IPS DF 4.7 (cell line): ENCODE data around the gene OR2W3.

ENCODE experiments used
- DNase-seq: peaks from one replicate; pipeline ENCODE4 v3.0.0-alpha.2; 2013; ENCODE audit warnings: low spot score; ENCODE audit errors: extremely low read depth

Gene OR2W3

DNA sequence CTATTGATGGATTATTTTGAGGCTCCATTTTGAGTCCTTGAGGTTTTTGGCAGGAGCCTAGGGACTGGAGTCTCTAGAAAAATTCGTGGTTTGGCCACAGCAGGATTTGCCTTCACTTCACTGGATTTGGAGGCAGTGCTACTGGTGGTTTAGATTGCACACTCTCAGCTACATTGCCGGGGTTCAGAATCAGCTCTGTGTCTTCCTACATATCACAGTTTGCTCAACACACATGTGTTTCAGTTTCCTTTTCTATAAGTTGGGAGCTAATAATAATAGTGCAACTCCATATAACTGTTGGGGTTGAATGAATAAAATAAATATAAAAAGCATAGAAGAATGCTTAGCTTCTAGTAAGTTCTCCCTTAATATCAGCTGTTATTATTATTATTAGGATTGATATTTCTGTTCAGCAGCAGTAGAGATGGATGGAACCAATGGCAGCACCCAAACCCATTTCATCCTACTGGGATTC, at the start of gene OR2W3:
TSS of gene OR2W3 (plus strand) at position 425 of the 475 bp plus-strand sequence. CDS start at position 425, 0 bp downstream.
- no peak for DNase-seq

DNA sequence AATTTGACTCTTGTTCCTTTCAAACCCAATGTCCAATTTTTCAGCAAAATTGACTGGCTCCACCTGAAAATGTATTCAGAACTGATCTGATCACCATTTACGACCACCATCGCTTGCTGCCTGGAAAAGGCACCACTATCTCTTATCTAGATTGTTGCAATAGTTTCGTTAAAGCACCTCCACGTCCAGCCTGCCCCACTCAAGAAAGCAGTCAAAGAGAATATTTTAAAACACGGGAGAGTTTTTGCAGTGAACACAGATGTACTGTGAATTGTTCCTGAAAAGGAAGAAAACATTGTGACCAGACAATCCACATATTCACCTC, 49.7 kb upstream of the OR2W3 start:
- DNase-seq: no peak

DNA sequence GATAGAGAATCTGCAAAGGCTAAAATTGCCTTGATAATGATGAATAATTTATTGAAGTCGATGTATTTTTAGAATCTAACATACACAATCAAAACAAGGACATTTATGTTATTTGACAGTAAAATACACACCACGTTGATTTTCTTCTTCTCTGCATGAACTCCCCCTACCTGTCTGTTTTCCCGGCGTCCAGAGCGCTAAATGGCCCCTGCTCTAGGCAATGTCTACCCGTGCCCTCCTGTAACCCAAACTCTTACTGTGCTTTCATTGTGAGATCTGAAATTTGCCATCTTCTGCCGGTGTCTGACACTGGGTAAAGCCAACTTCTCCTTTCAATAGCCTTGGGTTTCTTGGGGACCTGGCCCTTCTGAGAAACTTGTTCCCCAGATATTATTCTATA, 47.0 kb upstream of the OR2W3 start:
- no peak for DNase-seq

DNA sequence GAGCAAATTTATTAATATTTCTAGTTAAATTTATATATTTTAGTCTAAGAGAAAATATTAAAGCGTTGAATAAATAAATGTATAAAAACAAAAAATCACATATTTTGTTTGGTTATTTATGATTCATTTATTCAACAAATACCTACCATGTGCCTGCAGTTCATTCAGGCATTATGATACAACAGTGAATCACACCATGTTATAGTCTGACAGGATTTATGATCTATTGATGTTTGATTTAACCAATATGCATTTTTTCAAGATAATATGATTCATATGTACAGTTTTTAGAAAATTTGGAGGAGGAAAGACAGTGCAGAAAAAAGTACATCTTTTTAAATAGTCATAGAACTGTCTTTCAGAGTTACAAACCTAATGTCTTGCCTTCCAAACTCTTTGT, 45.8 kb upstream of the OR2W3 start:
- no peak for DNase-seq

DNA sequence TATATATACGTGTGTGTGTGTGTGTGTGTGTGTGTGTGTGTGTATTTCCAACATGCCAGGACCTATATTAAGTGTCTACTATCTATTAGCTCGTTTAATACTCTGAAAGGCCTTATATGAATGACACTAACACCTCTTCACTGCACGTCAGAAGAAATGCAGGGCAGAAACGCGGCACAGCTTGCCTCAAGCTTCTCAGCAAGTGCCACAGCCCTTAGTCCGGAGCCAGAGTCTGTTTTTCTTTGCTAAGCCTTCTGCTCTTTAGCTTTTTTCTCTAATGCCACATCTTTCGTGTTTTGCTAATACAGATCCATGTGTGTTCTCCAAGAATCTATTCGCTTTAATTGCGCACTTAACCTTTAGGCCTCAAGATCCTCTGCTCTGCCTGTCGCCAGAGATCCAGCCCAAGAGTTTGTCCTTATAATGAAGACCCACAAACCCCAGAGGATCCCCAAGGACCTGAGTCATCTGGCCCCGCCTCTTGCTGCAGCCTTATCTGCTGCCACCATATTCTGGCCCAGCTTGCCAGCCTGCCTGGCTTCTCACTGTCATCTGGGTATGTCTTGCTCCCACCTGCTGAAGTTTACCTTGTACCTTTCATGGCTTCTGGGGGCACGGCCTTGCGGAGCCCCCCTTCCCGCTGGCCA, 40.4 kb upstream of the OR2W3 start:
- no peak for DNase-seq

DNA sequence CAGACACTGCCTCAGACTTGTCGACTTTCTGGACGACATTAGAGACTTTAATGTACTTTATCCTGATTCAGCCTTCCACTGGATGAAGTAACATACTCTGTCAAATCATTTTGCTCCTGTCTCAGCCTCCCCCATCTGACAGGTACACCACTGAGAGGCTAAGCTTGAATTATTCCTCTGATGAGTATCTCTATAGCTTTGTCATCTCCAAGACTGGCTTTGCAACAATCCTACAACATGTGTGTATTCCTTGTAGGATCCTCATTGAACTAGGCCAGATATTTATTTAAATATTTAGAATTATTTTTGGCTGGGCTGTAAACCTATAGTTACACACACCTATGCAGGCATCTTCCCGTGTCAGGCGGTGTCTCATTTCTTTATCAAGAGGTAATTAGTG, 39.5 kb upstream of the OR2W3 start:
- DNase-seq: no peak

GRCh38 chr1:247857069-247857984, 38.1 kb upstream of the OR2W3 start, which contains the start of gene TRIM58:
TRIM58 (plus strand) TSS chr1:247857187; CDS start chr1:247857247, 60 bp downstream.
- DNase-seq: no peak

- no peak for DNase-seq
These were observed 37.3 kb upstream of the OR2W3 start for GRCh38 chr1:247857985-247858619.

GRCh38 chr1:247862756-247863155, 32.6 kb upstream of the OR2W3 start:
- no peak for DNase-seq

DNA sequence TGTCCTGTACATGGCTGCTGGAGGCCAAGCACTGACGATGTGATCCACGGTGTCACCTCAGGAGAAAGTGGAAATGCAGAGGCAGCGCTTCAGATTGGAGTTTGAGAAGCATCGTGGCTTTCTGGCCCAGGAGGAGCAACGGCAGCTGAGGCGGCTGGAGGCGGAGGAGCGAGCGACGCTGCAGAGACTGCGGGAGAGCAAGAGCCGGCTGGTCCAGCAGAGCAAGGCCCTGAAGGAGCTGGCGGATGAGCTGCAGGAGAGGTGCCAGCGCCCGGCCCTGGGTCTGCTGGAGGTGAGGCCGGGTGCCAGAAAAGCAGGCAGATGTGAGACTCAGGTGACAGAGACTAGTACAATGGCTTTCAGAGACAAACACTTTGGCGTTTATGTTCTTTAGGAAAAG, 30.7 kb upstream of the OR2W3 start:
- DNase-seq: no peak

GRCh38 chr1:247865416-247865815, 30.0 kb upstream of the OR2W3 start:
- no peak for DNase-seq

- no peak for DNase-seq
These were observed 12.0 kb upstream of the OR2W3 start for GRCh38 chr1:247883346-247883745.

DNA sequence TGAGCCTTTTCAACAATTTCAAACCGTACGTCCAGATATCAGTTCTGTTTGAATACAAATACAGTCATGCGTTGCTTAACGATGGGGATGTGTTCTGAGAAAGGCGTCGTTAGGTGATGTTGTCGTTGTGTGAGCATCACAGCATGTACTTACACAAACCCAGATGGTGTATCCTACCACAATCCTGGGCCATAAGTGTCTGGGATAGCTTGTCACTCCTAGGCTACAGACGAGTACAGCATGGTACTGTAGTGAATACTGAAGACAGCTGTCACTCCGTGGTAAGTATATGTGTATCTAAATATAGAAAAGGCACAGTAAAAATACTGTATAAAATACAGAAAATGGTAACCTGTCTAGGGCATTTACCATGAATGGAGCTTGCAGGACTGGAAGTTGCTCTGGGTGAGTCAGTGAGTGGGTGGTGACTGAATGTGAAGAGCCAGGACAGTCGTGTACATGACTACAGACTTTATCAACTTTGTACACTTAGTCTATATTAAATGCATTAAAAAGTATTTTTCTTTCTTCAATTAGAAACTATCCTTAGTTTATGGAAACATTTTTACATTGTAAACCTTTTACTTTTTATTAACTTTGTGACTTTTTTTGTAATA, 10.5 kb upstream of the OR2W3 start:
- no peak for DNase-seq

DNA sequence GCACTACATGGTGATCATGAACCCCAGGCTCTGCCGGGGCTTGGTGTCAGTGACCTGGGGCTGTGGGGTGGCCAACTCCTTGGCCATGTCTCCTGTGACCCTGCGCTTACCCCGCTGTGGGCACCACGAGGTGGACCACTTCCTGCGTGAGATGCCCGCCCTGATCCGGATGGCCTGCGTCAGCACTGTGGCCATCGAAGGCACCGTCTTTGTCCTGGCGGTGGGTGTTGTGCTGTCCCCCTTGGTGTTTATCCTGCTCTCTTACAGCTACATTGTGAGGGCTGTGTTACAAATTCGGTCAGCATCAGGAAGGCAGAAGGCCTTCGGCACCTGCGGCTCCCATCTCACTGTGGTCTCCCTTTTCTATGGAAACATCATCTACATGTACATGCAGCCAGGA, 589 bp downstream of the OR2W3 start:
- DNase-seq: no peak

- no peak for DNase-seq
These were observed 8.7 kb downstream of the OR2W3 start for GRCh38 chr1:247904122-247904521.

DNA sequence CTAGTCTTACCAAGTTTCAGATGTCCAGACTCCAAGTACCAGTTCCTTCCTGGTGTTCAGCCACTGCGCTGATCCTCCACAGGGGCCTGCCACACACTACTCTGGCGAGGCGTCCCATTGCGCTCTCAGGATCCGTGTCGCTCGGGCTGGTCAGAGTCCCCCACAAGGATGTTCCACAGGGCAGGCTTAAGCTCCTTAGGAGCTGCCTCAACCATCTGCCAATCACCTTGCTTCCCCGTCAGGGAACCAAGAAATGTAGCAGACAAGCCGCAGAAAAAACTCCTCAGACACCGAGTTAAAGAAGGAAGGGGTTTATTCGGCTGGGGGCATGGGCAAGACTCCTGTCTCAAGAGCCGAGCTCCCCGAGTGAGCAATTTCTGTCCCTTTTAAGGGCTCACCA, 9.8 kb downstream of the OR2W3 start:
- DNase-seq: no peak

GRCh38 chr1:247905910-247906503, 10.6 kb downstream of the OR2W3 start:
- DNase-seq: no peak

DNA sequence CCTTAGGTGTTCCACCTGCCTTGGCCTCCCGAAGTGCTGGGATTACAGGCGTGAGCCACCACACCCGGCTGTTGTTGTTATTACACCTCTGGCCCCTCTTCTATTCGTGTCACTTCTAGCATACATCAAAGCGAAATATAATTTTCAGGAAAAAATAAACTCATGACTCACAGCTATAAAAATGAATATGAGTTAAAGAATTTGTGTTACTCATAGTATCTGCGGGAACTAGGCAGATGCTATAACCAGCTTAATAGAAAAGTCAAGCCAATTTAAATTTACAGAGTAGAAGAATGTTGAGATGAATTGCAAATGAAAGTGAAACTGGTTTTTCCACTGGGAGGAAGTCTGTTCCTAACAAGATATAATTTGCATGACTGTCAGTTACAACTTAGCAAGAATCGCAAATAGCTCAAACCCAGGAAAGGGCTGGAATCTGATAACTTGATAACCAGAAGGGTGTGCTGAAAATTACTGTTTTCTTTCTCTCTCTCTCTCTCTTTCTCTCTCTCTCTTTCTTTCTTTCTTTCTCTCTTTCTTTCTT, 11.2 kb downstream of the OR2W3 start:
- DNase-seq: peak; percentile 30

DNA sequence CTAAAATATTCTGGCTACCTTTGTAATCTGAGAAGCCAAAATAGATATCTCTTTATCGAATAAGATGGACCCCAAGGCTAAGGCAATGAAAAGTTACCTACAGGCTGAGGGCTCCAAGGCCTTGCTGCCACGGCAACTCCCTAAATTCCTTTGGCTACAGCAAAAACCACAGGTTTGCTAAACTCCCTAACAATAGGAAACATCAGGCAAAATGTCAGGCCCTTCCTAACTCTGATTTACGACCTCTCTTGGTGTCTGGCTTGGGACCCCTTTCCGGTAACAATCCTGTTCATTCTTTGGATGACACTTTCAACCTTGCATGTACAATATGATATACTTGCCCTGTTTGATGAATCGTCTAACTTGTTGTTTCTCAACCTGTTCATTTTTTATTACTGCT, 13.4 kb downstream of the OR2W3 start:
- DNase-seq: no peak

GRCh38 chr1:247913786-247914185, 18.4 kb downstream of the OR2W3 start:
- no peak for DNase-seq
